Neural cell (in vitro differentiated cells): ENCODE results near the gene KHSRP.

Experiments
- EP300 ChIP-seq: fragments of 450-650 bp; conservative IDR thresholded peaks from 2 replicates; pipeline ENCODE4 v1.6.1; 2014; ENCODE audit warnings: antibody characterized with exemption, mild to moderate bottlenecking, moderate library complexity; ENCODE audit not compliant: poor library complexity, severe bottlenecking
- EZH2 ChIP-seq: fragments of 200-600, 300-800 bp; shearing (Covaris generic), sonication (generic); IDR thresholded peaks from 2 replicates; pipeline ENCODE4 v1.6.1; 2014; ENCODE audit warnings: antibody characterized with exemption, low read length, borderline replicate concordance, mild to moderate bottlenecking; ENCODE audit not compliant: insufficient read depth, poor library complexity, severe bottlenecking
- MXI1 ChIP-seq: fragments of 450-650 bp; conservative IDR thresholded peaks from 2 replicates; pipeline ENCODE4 v1.6.1; 2014; ENCODE audit warnings: antibody characterized with exemption, mild to moderate bottlenecking; ENCODE audit not compliant: poor library complexity, severe bottlenecking
- RAD21 ChIP-seq: fragments of 450-650 bp; conservative IDR thresholded peaks from 2 replicates; pipeline ENCODE4 v1.6.1; 2014; ENCODE audit warnings: antibody characterized with exemption, mild to moderate bottlenecking, moderate library complexity
- SMC3 ChIP-seq: fragments of 450-650 bp; conservative IDR thresholded peaks from 2 replicates; pipeline ENCODE4 v1.6.1; 2014; ENCODE audit warnings: antibody characterized with exemption, mild to moderate bottlenecking, moderate library complexity; ENCODE audit not compliant: poor library complexity
- TAF1 ChIP-seq: IDR thresholded peaks from 2 replicates; pipeline ENCODE4 v1.6.1; 2012; ENCODE audit warnings: low read depth
- TF ChIP-seq, protein P1 (sequence below): fragments of 450-650 bp; IDR thresholded peaks from 2 replicates; pipeline ENCODE4 v1.5.1; 2014; ENCODE audit warnings: antibody characterized with exemption, mild to moderate bottlenecking, moderate library complexity; ENCODE audit not compliant: poor library complexity, severe bottlenecking
- TF ChIP-seq, protein P2 (sequence below): IDR thresholded peaks from 2 replicates; pipeline ENCODE4 v1.6.1; 2012; ENCODE audit warnings: borderline replicate concordance

GRCh38 chr19:6470173-6470572, 45.6 kb upstream of the KHSRP start:
- TF ChIP-seq, protein P1, sequence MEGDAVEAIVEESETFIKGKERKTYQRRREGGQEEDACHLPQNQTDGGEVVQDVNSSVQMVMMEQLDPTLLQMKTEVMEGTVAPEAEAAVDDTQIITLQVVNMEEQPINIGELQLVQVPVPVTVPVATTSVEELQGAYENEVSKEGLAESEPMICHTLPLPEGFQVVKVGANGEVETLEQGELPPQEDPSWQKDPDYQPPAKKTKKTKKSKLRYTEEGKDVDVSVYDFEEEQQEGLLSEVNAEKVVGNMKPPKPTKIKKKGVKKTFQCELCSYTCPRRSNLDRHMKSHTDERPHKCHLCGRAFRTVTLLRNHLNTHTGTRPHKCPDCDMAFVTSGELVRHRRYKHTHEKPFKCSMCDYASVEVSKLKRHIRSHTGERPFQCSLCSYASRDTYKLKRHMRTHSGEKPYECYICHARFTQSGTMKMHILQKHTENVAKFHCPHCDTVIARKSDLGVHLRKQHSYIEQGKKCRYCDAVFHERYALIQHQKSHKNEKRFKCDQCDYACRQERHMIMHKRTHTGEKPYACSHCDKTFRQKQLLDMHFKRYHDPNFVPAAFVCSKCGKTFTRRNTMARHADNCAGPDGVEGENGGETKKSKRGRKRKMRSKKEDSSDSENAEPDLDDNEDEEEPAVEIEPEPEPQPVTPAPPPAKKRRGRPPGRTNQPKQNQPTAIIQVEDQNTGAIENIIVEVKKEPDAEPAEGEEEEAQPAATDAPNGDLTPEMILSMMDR, result no peak
- TF ChIP-seq SMC3 (no peak), EZH2 (no peak), EP300 (no peak), RAD21 (no peak), MXI1 (no peak), TAF1 (no peak)
- TF ChIP-seq, protein P2, sequence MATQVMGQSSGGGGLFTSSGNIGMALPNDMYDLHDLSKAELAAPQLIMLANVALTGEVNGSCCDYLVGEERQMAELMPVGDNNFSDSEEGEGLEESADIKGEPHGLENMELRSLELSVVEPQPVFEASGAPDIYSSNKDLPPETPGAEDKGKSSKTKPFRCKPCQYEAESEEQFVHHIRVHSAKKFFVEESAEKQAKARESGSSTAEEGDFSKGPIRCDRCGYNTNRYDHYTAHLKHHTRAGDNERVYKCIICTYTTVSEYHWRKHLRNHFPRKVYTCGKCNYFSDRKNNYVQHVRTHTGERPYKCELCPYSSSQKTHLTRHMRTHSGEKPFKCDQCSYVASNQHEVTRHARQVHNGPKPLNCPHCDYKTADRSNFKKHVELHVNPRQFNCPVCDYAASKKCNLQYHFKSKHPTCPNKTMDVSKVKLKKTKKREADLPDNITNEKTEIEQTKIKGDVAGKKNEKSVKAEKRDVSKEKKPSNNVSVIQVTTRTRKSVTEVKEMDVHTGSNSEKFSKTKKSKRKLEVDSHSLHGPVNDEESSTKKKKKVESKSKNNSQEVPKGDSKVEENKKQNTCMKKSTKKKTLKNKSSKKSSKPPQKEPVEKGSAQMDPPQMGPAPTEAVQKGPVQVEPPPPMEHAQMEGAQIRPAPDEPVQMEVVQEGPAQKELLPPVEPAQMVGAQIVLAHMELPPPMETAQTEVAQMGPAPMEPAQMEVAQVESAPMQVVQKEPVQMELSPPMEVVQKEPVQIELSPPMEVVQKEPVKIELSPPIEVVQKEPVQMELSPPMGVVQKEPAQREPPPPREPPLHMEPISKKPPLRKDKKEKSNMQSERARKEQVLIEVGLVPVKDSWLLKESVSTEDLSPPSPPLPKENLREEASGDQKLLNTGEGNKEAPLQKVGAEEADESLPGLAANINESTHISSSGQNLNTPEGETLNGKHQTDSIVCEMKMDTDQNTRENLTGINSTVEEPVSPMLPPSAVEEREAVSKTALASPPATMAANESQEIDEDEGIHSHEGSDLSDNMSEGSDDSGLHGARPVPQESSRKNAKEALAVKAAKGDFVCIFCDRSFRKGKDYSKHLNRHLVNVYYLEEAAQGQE, result no peak
